ENCODE data around the gene SPNS1.

DNA sequence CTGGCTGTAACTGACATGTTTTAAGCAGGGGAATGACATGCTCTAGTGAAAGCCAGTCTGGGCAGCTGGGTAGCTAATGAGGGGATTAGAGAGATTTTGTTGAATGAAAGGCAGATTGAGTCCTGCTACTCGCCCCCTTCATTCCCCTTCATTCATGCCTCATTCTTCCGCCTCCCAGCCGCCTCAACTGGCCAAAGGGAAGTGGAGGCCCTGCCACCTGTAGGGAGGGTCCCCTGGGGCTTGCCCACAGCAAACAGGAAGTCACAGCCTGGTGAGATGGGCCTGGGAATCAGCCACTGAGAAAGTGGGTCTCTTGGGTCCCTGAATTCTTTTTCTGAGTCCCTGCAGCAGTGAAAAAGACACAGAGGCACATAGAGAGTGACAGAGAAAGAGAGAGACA is 43.9 kb upstream of the SPNS1 start:
- no peak for TF ChIP-seq RFX5 (IDR thresholded peaks at IDR 0.05; ENCODE audit: borderline replicate concordance, low read depth, low read length)
- TF ChIP-seq CTCF (IDR thresholded peaks at IDR 0.05; ENCODE audit: control extremely low read depth in 1 of 3, insufficient read depth in 1 of 3, low read depth in 1 of 3, low read length in 3 of 3), result no peak

Measured in H1 (cell line).